Muscle layer of duodenum (tissue), 2 donors: Measurements from ENCODE around the gene SERPINB5.
A peak's percentile ranks its signal among the peaks of the same experiment; 100 is the strongest.

Experiments used
- H3K27ac ChIP-seq: one replicate; pipeline ENCODE4 v1.7.0; 2013; ENCODE audit warnings: mild to moderate bottlenecking, low read length
- H3K27me3 ChIP-seq: one replicate; pipeline ENCODE4 v1.7.0; 2013; ENCODE audit warnings: low read depth, mild to moderate bottlenecking, control low read depth, low read length
- H3K36me3 ChIP-seq, 2 donors: one replicate each; pipeline ENCODE4 v1.7.0; 2013; ENCODE audit warnings: low read length in 2 of 2, control low read depth in 1 of 2, mild to moderate bottlenecking in 1 of 2; ENCODE audit not compliant: insufficient read depth in 2 of 2, control insufficient read depth in 1 of 2
- H3K4me1 ChIP-seq, 2 donors: one replicate each; pipeline ENCODE4 v1.7.0; 2013; ENCODE audit warnings: low read length in 2 of 2, mild to moderate bottlenecking in 2 of 2, control low read depth in 1 of 2, moderate library complexity in 1 of 2; ENCODE audit not compliant: insufficient read depth in 2 of 2, control insufficient read depth in 1 of 2
- H3K4me3 ChIP-seq, 2 donors: one replicate each; pipeline ENCODE4 v1.7.0; 2013; ENCODE audit warnings: low read length in 2 of 2, low read depth in 1 of 2, mild to moderate bottlenecking in 1 of 2
- H3K9me3 ChIP-seq, 2 donors: one replicate each; pipeline ENCODE4 v1.7.0; 2013; ENCODE audit warnings: low read length in 2 of 2, control low read depth in 1 of 2, mild to moderate bottlenecking in 1 of 2; ENCODE audit not compliant: control insufficient read depth in 1 of 2
- donor health status: healthy.

The SERPINB5 gene

DNA sequence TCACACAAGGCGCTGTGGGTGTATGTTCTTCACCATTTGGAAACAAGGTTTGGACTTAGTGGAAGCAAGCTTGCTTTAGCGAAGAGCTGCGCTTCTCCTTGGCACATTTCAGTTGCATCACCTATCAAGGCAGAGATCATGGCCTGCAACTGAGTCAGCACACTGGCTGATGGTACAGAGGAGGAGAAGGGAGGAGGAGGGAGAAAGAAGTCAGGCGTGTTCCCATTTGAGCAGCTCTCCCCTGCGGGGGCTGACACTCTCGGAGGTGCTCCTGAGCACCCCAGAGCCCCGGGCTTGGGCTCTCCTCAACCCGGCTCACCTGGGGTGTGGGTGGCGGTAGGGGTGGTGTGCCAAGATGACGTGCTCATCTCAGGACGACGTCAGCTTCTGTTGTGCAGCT is 6.0 kb upstream of the SERPINB5 start:
- H3K27ac ChIP-seq: no peak overlapping the region
- no peaks in the 10 kb centered on the region for H3K36me3 ChIP-seq
- no peaks in the 10 kb centered on the region for H3K27me3 ChIP-seq
- H3K4me3 ChIP-seq: no peak overlapping the region
- H3K9me3 ChIP-seq: no peaks in the 10 kb centered on the region
- no peaks in the 10 kb centered on the region for H3K4me1 ChIP-seq

DNA sequence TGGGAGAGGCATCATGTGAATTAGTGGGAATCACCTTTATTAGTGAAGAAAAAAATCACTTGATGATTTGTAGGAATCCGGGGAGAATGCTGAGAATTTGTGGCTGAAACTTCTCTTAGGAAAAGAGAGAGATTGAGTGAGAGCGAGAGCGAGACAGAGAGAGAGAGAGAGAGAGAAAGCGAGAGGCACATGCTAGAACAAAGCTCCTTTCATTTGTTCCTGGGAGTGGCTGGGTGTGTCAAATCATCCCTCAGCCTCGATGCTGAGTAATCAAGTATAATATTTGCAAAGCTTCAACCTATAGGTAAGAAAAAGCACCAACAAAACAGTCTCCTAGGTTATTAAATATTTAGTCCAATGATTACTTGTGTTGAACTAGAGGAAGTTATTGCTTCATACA is 4.4 kb upstream of the SERPINB5 start:
- H3K4me1 ChIP-seq: no peaks in the 10 kb centered on the region
- H3K4me3 ChIP-seq: no peak overlapping the region
- H3K9me3 ChIP-seq: no peaks in the 10 kb centered on the region
- no peak overlapping the region for H3K27ac ChIP-seq
- H3K36me3 ChIP-seq: no peaks in the 10 kb centered on the region
- H3K27me3 ChIP-seq: no peaks in the 10 kb centered on the region

DNA sequence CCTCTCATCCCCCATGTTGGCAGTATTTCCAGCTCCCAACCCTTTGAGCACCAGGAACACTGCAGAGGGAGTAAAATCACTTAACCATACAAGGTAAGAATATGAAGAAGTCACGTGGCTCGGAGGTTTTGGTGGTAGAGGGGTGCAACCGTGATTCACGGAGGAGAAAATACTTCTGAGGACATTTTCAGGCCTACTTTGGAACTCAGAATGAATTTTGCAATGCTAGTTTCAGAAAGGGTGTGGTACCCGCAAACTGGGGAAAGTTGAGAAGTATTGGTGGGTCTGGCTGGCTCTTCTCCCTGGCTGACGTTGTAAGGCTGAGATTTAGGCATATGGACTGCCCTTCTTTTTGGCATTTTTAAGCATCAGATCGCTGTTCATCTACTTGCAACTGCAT is 442 bp downstream of the SERPINB5 start:
- no peak overlapping the region for H3K27ac ChIP-seq
- peak overlapping the region in 1 of 2 donors; percentile 54 for H3K4me3 ChIP-seq
- H3K9me3 ChIP-seq: no peaks in the 10 kb centered on the region
- H3K36me3 ChIP-seq: no peaks in the 10 kb centered on the region
- H3K27me3 ChIP-seq: no peaks in the 10 kb centered on the region
- H3K4me1 ChIP-seq: no peaks in the 10 kb centered on the region

DNA sequence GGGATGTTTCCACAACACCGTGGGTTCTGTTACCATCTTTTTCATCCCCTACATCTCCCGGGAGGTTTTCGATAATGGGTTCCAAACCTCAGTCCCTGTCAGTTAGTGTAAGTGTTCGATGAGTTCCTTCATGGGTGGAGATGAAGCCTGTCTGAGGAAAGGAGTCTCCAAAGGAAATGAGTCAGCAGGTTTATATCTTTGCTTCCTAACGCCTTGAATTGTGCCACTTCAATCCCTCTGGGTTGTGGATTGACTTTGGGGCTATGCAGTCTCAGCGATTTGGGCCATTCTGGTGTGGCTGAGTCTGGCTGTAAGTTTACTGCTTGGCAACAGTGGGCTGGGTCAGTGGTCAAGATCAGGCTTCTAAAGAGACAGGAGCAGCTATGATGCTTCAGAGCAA is 1.2 kb downstream of the SERPINB5 start:
- H3K4me3 ChIP-seq: no peak overlapping the region
- no peaks in the 10 kb centered on the region for H3K27me3 ChIP-seq
- no peak overlapping the region for H3K27ac ChIP-seq
- H3K36me3 ChIP-seq: no peaks in the 10 kb centered on the region
- no peaks in the 10 kb centered on the region for H3K4me1 ChIP-seq
- H3K9me3 ChIP-seq: no peaks in the 10 kb centered on the region

DNA sequence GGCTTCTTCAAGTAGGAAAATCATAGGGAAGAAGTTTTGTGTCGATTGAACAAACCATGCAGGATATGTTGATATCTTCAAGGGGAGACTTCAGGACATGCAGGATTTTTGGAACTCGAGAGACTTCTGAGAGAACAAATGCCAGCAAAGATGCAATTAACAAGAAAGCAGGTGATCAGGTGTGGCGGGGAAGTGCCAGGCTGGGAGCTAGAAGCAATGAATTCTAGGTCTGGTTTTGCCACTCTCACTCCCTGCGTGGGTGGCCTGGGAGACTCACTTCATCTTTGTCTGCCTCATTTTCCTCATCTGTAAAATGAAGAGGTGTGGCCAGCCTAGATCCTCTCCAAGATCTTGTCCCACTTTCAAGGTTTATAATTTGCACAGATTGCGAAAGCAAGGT is 3.1 kb downstream of the SERPINB5 start:
- H3K4me1 ChIP-seq: no peaks in the 10 kb centered on the region
- H3K4me3 ChIP-seq: no peak overlapping the region
- no peak overlapping the region for H3K27ac ChIP-seq
- H3K27me3 ChIP-seq: no peaks in the 10 kb centered on the region
- no peaks in the 10 kb centered on the region for H3K9me3 ChIP-seq
- H3K36me3 ChIP-seq: no peaks in the 10 kb centered on the region

DNA sequence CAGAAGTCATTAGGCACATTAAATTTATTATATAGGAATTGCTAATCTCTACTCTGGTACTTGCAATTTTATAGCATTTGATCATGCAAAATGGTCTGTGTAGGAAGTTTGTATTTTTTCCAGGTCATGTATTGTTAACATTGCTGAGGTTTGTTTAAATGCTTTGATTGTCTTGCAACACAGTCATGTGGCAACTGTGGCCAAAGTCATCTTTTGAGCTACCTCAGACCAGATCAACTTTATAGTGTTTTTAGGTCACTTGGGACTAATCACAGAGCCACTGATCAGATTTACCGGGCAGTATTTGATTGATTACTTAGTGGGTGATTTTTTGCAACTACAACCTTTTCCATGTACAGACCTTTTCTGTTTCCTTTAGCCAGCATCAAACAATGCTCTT is 3.7 kb downstream of the SERPINB5 start:
- H3K36me3 ChIP-seq: no peaks in the 10 kb centered on the region
- H3K4me3 ChIP-seq: no peak overlapping the region
- H3K27me3 ChIP-seq: no peaks in the 10 kb centered on the region
- H3K4me1 ChIP-seq: no peaks in the 10 kb centered on the region
- no peak overlapping the region for H3K27ac ChIP-seq
- H3K9me3 ChIP-seq: no peaks in the 10 kb centered on the region

DNA sequence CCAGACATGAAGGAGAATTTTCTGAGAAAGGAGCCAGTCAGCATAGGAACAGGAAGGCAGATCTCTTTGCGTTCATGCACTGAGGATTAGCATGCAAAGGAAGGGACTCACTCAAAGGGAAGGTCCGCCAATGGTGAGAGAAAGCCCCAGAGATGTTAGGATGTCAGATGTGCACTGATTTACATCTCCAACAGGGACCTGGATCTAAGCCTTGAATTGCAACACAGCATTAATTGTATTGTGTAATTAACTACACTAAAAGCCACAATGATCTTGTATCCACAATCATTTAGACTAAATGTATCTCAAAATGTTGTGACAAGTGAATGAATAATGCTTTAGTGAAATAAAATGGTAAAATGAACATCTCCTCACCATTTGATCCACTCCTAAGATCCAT is 4.2 kb downstream of the SERPINB5 start:
- Histone ChIP-seq H3K36me3 (no peaks in the 10 kb centered on the region), H3K9me3 (no peaks in the 10 kb centered on the region), H3K4me3 (no peak overlapping the region), H3K4me1 (no peaks in the 10 kb centered on the region), H3K27me3 (no peaks in the 10 kb centered on the region), H3K27ac (no peak overlapping the region)

DNA sequence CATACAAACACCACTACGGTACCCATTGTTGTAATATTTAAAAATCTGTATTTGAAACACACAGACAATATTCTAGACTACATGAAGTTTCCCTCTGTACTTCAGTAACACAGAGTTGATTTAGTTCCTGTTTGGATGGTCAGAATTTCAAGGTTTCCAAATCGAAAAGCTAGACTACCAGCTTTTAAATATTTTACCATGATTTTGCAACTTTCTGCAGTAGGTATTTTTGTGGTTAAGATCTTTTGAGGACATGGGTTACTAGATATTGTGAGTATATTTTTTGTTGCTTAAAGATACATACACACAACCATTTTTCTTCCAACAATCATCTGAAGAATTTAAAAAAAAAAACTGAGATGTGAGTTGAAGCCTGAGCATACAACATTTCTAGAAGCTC is 10.9 kb downstream of the SERPINB5 start:
- Histone ChIP-seq H3K36me3 (no peaks in the 10 kb centered on the region), H3K4me3 (no peak overlapping the region), H3K27ac (no peak overlapping the region), H3K27me3 (no peaks in the 10 kb centered on the region), H3K4me1 (peaks cover 0 to 6% of the 10 kb centered on the region in 2 donors), H3K9me3 (no peaks in the 10 kb centered on the region)

DNA sequence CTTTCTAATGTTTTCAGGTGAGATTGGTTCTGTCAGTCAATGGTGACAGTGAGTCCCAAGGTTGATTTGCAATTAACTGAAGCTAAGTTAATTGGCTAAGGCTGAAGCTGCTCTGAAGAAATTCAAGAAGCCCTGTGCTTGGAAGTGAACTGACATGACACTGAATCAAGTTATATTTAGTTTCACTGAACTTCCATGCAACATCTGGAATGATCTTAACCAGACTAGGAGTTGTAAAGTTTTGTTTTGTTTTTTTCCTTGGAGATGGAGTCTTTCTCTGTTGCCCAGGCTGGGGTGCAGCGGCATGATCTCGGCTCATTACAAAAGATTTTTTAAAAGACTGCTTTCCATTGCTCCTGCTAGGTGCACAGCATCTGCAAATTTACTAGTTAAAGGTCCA is 11.4 kb downstream of the SERPINB5 start:
- H3K27ac ChIP-seq: no peak overlapping the region
- H3K4me3 ChIP-seq: no peak overlapping the region
- H3K36me3 ChIP-seq: no peaks in the 10 kb centered on the region
- no peaks in the 10 kb centered on the region for H3K27me3 ChIP-seq
- H3K4me1 ChIP-seq: peaks cover 0 to 6% of the 10 kb centered on the region in 2 donors
- no peaks in the 10 kb centered on the region for H3K9me3 ChIP-seq

DNA sequence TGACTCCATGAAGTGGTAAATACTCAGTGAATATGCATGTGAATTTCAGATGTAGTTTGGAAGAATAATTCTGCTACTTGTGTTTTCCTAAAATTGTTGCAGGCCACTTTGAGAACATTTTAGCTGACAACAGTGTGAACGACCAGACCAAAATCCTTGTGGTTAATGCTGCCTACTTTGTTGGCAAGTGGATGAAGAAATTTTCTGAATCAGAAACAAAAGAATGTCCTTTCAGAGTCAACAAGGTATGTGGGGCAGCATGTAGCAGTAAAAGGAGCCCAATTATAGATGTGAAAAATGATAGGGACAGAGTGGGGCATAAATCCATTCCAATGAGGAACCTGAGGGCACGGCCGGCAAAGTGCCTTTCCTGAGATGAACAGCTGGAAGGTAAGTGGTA is 16.1 kb downstream of the SERPINB5 start:
- H3K27ac ChIP-seq: no peak overlapping the region
- no peaks in the 10 kb centered on the region for H3K36me3 ChIP-seq
- H3K27me3 ChIP-seq: no peaks in the 10 kb centered on the region
- no peaks in the 10 kb centered on the region for H3K9me3 ChIP-seq
- H3K4me1 ChIP-seq: peaks cover 0 to 6% of the 10 kb centered on the region in 2 donors
- H3K4me3 ChIP-seq: no peak overlapping the region

DNA sequence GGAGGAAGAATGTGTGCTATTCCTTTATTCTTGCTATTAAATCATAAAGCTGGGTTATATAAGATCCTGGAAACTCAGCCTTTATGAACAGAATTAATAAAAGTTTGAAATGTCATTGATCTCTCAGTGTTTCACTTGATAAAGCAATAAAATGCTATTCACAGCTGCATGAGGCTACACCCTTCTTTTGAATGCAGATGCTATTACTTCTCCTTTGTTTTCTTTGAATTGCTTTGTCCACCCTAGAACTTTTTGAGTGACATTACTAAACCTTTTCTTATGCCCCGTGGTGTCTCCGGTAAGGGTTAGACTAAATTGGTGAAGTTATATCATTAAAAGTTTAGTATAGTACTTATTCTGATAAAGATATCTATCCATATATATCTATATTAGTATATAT is 18.9 kb downstream of the SERPINB5 start:
- Histone ChIP-seq H3K27me3 (no peaks in the 10 kb centered on the region), H3K4me1 (no peaks in the 10 kb centered on the region), H3K36me3 (no peaks in the 10 kb centered on the region), H3K9me3 (no peaks in the 10 kb centered on the region), H3K27ac (no peak overlapping the region), H3K4me3 (no peak overlapping the region)

DNA sequence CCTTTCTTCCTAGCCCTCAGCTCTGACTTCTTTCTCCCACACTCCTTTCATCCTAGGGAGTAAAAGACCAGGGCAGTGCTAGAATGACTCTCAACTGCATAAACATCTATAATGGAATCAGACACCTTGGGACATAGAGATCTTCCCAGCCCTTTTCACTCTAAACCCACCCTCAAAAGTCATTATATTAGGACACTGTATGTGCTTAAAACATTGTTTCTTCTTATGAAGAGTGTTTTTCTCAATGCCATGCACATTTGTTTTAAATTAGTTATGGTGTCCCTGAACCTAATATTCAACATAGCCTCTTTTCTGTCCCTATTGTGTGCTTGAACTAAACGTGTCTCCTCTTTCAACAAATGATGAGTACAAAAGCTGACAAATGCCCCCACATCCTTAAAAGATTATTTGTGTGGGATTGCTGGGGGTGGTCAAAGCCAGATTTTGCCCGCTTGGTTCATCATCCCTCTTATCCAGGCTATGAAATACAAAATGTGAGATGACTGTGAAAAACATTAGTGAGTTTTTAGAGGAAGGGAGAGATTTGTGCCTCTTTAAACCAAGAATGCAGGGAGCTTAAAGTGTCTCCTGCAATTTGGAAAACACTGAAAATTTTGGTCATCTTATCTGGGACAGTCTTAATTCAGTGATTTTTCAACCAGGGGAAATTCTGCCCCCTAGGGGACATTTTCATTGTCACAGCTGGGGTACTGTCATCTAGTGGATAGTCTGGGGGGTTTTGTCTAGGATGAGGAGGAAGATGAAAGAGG is 29.0 kb downstream of the SERPINB5 start:
- Histone ChIP-seq H3K4me3 (no peak overlapping the region), H3K4me1 (no peaks in the 10 kb centered on the region), H3K27me3 (no peaks in the 10 kb centered on the region), H3K9me3 (no peaks in the 10 kb centered on the region), H3K27ac (no peak overlapping the region), H3K36me3 (no peaks in the 10 kb centered on the region)
